Activated naive CD8-positive, alpha-beta T cell treated with anti-CD3 and anti-CD28 coated beads, Interleukin-2, amount 50 U/mL, for 16 hours (primary cell): Measurements from ENCODE around the gene ABCB9.

Source experiments
- DNase-seq: peaks from one replicate; pipeline ENCODE4 v3.0.0-alpha.2; 2020; ENCODE audit warnings: low read depth, low spot score

The ABCB9 gene

GRCh38 chr12:122964439-122965257, 1.6 kb downstream of the ABCB9 start:
- no peak for DNase-seq

GRCh38 chr12:122963941-122964265, 2.4 kb downstream of the ABCB9 start:
- DNase-seq, result no peak

GRCh38 chr12:122961531-122962329, 4.5 kb downstream of the ABCB9 start:
- no peak for DNase-seq

GRCh38 chr12:122960193-122960569, 6.1 kb downstream of the ABCB9 start:
- no peak for DNase-seq

- DNase-seq, result no peak
These were observed 6.6 kb downstream of the ABCB9 start for GRCh38 chr12:122959566-122960192.

- no peak for DNase-seq
These were observed 7.9 kb downstream of the ABCB9 start for GRCh38 chr12:122958198-122958888.

- no peak for DNase-seq
These were observed 10.2 kb downstream of the ABCB9 start for GRCh38 chr12:122956035-122956434.

- no peak for DNase-seq
These were observed 11.1 kb downstream of the ABCB9 start for GRCh38 chr12:122955156-122955555.

- DNase-seq, result peak; percentile 37
These were observed 14.0 kb downstream of the ABCB9 start for GRCh38 chr12:122951979-122952892.

- no peak for DNase-seq
These were observed 14.9 kb downstream of the ABCB9 start for GRCh38 chr12:122951406-122951805.

GRCh38 chr12:122949816-122950675, 16.2 kb downstream of the ABCB9 start:
- DNase-seq, result no peak

- DNase-seq, result no peak
These were observed 16.9 kb downstream of the ABCB9 start for GRCh38 chr12:122949405-122949804.

- no peak for DNase-seq
These were observed 17.7 kb downstream of the ABCB9 start for GRCh38 chr12:122948605-122949004.

- no peak for DNase-seq
These were observed 18.9 kb downstream of the ABCB9 start for GRCh38 chr12:122947352-122947792.

GRCh38 chr12:122946690-122947341, 19.4 kb downstream of the ABCB9 start:
- peak; percentile 47 for DNase-seq

- no peak for DNase-seq
These were observed 21.4 kb downstream of the ABCB9 start for GRCh38 chr12:122944605-122945592.

GRCh38 chr12:122943196-122943595, 23.1 kb downstream of the ABCB9 start:
- DNase-seq, result no peak

- no peak for DNase-seq
These were observed 23.6 kb downstream of the ABCB9 start for GRCh38 chr12:122942637-122943036.
